Middle frontal gyrus (tissue), 1 donor: Measurements from ENCODE around the gene LRRC73.
A peak's percentile ranks its signal among the peaks of the same experiment; 100 is the strongest.
"Not testable (repeated sequence)": the region's sequence is repeated elsewhere in the genome, so short reads cannot be mapped to it uniquely, and the experiment has no call there.

ENCODE experiments used
- DNase-seq: peaks from one replicate; pipeline ENCODE4 v3.0.0-alpha.2; 2015; ENCODE audit warnings: low spot score; ENCODE audit errors: extremely low spot score

The LRRC73 gene

DNA sequence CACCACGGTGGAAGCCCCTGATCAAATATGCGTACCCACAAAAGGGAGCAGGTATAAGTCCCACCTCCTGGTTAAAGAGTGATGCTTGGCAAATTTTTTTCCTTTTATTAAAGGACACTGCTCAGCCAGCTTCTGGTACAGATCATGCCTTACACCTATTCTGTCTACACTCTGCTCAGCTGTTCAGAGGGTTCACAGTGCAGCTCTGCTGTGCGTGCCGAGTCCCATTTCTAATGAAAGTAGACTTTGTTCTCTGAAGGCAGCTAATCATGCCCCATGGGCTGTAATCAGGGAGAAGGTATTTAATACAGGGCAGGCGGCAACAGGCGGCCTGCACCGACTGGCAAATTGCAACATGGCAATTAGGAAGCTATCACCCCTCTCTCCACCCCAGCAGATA is 16.3 kb downstream of the LRRC73 start:
- DNase-seq: no peak

DNA sequence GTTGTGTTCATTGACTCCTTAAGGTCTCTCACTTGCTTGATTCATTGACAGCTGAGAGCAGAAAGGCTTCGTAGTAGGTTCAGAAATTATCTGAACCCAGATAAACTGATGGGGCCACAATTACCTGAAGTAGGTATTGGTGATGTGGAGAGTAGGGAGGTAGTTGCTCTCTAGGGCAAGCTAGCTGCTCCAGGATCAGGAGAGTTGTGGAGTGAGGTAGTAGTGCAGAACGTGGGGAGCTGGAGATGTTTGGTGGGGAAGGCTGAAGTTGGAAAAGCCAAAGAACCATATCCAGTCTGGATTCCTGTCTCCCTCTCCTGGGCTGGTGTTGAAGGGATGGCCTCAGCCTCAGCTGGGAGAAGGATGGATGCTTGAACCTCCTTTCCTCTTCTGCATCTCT is 16.9 kb downstream of the LRRC73 start:
- no peak for DNase-seq

DNA sequence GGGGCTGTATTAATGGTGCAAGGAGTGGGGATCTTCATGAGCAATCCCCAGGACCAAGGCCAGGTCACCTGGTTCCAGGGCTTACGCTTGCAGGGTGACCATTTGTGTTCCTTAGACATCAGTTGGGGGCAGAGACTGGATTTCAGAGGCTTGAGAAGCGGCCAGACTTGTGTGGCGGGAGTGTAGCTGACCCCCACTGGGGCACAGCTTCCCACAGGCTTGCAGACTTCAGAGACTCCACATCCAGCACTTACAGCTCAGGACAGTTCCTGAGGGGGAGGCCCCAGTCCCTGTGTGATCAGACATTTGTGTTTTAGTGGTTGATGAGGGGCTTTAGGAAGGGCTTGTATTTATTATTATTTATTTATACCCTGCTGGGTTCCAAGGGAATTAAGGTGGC is 17.5 kb downstream of the LRRC73 start:
- no peak for DNase-seq

DNA sequence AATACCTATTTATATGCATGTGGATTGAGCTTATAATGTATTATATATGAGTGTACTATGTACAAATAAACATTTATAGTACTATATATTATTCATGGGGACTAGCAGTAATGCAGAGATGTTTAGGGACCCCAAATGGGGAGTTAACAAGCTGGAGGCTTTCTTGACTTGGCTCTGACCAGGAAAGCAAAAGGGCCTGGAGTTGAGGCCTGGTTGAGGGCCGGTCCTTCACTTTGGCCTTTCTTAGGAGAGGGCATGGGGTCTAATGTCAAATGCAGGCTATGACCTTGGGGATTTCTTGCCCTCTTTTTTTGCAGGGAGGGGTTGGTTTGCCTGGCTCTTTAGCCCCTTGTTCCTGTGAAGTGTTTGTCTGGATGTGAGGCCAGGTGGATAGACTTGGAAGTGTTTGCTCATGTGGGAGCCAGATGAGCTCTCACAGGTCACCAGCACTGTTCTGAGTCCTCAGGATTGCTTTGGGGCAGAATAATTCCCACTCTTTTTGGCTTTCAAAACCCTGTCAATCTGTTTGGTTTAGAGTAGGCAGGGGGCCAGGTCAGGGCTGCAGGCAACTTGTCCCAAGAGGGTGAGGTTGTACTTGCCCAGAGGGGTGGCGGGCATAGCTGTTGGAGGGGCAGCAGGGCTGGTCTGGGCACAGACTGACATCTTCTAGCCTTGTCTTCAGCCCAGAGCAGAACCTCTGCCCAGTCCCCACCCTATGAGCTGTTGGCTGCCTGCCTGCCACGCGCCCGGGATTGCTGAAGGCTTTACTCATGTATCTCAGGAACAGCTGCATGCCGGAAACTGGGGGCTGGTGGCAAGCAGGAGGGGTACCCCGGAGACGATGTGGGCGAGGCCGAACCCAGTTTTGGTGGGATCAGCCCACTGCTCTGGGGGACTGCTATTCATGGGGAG is 18.1 kb downstream of the LRRC73 start:
- peak; percentile 56 for DNase-seq

DNA sequence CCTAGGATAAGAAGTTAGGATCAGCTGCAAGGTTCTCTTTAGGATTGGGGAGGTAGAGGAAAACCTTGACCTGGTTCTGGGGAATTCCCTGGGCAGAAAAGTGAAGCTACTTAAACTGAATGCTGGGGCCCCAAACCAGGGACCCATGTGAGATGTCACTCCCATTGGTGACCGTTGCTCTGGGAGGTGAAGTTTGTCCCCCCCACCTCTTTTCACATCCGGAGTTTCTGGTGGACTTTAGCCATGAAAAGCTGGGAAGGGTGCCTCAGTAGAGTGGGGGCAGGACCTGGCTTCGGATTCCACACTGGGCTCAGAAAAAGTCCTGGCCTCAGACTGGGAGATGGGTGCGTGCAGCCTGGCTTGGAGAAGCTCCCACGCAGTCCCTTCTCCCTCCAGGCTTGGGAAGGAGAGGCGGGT is 19.6 kb downstream of the LRRC73 start:
- DNase-seq: no peak

DNA sequence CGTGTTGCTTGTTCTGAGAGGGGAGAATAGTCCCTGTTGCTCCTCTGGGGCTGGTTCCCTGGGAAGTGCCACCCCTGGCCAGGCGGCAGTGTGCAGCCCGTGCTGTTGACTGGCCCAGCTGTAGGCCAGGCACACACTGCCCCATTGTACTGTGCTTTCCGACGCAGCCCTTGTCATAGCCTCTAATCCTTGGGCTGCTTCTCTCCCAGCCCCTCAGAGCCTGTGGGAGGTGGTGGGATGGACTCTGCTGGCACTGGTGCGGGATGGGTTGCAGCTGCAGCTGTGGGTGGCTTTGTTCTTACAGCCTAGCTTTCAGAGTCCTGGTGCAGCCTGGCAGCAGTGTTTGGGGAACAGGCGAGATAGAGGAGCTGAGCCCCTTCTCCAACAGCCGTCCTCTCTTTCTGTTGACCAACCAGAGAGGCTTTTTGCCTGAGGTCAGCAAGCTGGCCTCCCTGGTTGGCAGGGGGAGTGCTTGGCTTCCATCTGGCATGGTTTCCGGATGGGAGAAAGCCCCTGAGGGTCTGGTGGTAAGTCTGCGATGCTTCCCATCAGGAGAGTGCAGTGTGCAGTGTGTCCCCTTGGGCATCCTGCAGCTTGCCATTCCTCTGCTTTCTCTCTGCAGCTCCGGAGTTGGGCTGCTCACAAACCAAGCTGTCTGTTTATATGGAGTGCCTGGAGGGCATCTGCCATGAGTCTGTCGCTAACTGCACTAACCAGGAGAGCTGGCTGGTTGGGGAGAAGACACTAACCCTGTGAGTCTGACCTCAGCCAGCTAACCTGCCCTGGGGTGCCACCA is 20.7 kb downstream of the LRRC73 start:
- DNase-seq: peak; percentile 89

DNA sequence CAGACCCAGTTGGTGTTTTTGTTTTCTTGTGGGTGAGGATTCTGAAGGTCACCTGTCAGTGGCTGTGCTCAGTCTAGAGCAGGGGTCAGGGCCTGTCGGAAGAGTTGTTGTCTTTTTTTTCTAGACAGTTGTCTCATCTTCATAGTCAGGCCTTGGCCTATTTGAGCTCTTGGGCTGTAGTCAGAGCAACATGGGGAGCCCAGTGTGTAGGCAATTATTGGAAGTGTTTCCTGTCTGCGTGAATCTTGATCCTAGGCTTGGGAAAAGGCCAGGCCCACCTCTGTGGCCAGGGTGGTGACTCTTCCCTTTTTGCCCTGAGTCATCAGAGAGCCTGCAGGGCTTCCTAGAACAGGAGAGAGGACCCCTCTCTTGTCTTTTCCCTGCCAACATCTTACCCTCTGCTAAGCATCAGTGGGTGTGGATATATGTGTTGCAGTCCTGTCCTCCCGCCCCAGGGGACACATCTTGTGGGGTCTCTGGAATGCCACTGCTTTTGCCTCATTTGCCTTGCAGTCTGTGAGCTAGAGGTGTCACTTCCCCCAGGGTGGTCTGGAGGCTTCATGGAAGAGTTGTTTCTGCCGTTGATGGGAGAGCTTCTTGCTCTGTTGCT is 21.4 kb downstream of the LRRC73 start:
- DNase-seq: no peak

DNA sequence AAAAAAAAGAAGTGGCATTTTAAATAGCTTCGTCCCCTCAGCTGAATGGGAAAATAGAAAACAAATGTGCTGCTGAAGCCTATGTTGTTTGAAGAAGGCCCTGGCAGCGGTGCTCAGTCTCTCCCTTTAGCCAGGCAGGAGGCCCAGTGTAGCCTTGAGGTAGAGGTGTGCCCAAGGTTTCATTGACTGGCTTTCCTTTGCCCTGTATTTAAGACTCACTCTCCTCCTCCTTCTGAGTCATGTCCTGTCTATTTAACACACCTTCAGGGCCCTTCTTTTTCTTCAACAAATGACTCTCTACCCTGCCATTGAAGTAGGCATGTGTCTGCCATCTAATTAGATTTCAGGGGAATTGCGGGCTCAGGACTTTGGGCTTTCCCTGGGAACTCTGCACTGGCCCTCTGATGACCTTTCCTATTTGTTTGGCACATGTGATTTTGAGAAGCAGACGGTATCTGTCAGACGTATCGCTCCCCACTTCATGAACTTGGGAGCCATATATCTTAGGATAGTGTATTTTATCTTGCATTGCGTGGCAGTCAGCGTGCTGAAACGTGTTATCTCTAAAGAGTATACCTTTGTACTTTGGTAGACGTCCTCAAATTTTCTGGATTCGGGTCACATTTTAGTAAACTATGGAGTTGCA is 28.4 kb downstream of the LRRC73 start:
- DNase-seq: no peak

DNA sequence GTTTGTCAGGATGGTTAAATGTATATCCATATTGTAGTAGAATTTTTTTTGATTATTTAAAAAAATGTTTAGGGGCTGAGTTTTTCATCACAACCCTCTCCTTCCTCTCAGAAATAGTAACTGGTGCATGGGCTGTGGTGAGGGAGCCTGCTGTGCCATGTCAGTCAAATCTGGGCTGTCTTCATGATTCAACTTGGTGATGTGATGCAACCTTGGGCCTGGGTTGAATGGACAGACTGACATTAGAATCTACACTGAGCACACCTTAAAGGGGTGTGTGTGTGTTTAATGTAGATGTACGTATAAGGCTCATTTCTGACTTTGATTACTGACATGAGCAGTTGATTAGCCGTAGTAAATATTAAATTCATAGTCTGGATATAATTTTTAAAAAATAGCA is 29.1 kb downstream of the LRRC73 start:
- no peak for DNase-seq

DNA sequence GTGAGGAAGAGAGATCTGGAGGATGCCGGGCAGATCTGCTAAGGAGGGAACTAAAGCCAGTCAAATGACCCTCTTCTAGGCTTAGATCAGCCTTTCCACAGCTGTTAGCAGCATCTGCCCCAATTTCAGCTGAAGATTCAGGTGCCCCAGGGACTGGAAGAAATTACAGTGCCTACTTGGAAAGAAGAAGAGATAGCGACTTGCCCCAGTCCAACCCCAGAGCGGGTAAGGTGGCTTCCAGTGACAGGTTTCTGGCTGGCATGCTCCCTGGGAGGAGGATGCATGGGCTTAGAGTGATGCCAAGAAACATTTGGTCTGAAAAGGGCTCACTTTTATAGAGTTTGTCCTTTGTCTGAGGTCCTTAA is 32.2 kb downstream of the LRRC73 start:
- DNase-seq: no peak

DNA sequence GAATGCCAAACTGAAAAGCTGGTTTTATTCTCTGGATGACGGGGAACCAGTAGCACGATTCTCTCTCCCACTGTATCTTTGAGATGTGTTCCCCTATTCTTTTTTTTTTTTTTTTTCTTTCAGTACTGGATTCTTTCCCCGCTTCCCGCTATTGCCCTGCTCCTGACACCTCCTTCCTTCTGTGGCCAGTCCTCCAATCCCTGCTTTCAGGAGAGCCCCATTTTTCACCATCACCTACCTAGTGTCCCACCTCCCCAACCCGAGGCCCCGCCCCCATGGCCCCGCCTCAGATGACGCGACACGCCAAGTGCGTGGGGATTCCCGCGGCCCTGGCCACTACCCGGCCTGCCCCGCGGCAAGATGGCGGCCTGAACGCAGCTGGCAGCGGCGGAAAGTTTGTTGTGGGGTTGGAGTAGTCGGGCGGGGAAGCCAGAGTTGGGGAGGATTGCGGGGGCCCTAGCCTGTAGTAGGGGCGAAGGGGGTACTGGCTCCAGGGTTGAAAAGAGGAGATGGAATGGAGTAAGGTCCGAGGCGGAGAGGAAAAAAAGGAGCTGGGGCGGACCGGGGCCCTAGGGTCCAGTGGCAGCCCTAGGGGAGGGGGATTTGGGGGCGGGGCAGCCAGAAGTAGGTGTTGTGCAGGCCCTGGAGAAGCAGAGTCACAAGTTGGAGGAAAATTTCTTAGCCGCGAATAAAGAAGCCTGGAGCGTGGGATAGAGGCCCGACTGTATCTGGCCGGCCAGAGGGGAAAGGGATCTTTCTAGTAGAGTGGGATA is 32.7 kb downstream of the LRRC73 start, which contains the start of gene TJAP1:
TJAP1 (plus strand) TSS at position 336 of the 773 bp plus-strand sequence. CDS start 21,432 bp downstream, outside the sequence.
- DNase-seq: peak; percentile 84

DNA sequence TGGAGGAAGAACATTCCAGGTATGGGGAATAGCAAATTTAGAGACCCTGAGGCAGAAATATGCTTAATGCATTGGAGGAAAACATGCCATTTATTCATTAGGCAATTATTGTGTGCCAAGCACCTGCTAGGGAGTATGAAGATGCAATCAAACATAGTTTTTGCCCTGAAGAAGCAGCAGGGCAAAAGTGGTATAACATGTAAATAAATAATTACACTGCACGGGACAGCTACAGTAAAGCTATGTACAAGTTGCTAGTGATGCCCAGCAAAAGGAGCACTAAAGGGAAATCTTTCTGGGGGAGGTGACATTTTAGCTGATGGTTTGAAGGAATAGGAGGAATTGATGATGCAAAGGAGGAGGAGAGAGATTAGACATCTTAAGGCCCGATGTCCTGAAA is 33.4 kb downstream of the LRRC73 start:
- no peak for DNase-seq

DNA sequence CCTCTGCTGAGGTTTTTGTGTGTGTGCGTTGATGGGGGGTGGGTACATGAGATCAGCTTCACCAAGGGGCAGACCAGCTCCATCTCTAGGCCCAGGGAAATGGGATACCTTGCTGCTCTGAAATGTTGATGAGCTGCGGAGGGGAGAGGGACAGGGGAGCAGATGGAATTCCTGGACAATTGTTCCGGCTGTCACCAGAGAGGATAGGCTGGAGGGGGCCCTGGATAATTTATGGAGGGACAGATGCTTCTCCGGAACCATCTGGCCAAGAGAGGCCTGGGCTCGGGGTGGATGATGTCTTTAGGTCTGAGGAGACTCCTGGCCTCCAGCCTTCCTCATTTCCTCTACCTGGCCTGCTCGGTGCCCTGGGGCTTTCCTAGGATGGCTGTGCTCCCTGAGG is 34.6 kb downstream of the LRRC73 start:
- no peak for DNase-seq

DNA sequence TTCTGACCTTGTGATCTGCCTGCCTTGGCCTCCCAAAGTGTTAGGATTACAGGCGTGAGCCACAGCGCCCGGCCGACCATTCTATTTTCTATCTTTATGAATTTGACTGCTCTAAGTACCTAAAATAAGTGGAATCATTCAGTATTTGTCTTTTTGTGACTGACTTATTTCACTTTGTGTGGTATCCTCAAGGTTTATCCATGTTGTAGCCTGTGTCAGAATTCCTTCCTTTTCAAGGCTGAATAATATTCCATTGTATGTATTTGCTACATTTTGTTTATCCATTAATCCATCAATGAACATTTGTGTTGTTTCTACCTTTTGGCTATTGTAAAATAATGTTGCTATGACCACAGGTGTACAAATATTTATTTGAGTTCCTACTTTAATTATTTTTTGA is 37.6 kb downstream of the LRRC73 start:
- DNase-seq: no peak

DNA sequence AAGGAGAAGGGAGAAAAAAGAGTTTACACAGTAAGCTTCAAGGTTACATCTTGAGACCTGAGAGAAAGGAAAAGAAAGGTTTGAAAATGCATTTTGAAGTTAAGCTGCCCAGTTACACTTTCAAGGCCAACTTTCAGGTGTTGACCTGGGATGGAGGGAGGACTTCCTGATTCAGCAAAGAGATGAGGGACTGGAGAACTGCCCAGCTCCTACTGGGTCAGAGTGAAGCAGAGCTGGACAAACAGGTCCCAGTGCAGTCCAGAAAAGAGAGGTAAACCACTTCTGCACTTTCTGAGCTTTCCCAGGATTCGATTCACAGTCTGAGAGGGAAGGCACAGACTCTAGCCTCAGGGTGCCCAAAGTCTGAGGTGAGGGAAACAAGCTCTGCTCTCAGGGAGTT is 38.7 kb downstream of the LRRC73 start:
- DNase-seq: no peak

DNA sequence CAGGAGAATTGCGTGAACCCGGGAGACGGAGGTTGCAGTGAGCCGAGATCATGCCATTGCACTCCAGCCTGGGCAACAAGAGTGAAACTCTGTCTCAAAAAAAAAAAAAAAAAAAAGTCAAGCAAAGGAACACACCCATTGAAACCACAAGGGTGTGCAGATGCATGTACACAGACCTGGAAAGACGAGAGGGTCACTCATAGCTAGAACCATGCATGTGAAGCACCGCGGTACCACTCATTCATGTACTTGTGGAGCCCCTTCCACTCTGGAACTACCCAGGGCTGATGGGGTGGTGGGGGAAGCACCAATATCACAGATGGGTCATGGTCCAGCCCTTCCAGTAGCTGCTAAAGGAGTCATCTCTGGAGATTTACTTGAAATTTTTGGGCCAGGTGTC is 40.2 kb downstream of the LRRC73 start:
- DNase-seq: no peak

DNA sequence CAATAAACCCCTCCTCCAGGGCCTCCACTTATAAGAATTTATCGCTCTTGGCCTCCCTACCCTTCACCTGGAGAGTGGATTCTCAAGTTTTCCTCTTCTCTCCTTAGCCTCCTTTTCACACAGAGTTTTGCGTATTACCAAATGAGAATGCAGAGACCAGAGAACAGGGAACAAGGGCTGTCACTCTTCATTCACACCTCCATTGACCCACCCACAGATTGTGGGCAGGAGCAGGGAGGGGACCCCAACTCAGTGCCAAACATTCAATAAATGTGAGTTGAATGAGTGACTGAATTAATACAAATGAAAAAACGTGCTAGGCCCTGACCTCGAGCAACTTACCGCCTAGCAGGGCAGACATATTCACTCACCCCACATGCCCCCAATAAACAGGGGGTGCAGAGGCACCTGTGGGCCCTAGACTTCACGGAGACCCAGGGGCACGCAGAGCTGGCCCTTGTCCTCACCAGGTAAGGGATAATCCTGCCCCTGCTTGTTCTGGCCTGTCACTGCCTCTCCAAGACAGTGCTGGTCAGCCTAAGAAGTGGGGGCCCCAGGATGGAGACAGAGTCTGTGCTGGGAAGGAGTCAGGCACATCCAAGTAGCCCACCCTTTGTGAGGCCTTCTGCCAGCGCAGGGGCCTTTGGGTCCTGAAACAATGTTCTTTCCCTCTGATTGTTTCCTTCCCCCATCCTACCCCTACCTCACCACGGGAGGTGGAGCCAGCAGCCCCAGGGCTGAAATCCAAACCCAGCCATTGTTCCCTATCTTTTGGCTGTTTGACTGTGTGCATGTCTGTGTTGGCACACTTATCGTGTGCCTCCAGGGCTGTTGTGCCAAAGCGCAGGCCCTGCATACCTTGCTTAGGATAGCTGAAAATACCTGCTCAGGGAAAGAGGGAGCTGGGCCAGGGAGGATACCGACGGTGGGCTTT is 41.1 kb downstream of the LRRC73 start:
- no peak for DNase-seq

DNA sequence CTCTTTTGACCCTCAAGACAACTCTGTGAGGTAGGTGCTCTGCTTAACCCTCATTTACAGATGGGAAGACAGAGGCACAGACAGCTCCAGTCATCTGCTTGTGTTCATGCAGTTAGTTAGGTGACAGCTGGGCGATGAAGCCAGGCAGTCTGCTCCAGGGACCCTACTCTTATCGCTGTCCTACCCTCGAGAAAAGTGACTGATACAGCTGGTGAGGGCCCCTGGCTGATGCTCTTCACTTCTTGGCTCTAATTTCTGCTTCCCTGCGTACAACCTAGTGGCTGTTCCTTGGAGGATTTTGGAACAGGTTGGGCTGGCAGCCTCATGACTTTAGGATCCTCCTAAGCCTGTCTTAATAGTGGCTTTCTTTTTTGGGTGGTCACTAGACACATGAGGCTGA is 41.9 kb downstream of the LRRC73 start:
- no peak for DNase-seq

DNA sequence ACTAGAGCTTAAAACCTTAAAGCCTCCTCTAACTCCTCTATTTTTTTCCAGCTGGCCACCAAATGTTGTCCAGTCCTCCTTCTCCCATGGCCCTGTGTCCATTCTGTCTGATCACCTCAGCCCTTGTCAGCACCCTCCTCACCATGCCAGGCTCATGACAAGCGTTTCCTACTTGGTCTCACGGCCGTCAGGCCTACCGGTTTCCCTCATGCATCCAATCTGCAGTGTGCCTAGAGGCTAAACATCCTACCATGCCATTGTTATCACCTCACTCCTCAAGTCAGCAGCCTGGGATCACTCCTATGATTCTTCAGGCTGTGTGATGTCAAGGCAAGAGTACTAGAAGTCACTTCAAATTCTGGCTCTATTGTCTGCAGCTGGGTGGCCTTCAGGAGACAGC is 42.4 kb downstream of the LRRC73 start:
- no peak for DNase-seq

DNA sequence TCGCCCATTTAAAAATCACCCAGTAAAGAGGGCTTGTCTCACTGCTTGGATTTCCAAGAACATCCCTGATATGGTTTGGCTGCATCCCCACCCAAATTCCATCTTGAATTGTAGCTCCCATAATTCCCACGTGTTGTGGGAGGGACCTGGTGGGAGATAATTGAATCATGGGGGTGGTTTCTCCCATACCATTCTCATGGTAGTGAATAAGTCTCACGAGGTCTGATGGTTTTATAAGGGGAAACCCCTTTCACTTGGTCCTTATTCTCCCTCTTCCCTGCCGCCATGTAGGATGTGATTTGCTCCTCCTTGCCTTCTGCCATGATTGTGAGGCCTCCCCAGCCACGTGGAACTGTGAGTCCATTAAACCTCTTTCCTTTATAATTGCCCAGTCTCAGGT is 42.9 kb downstream of the LRRC73 start:
- not testable (repeated sequence) for DNase-seq
